ENCODE results near the gene RIF1. TPM values are rescaled to one million over a fixed set of nuclear protein-coding genes. Genes with fewer than 3 reads are reported as not detected.

Gene RIF1
- total RNA-seq, 1 donor from 2014 or later = 26.1 TPM

DNA sequence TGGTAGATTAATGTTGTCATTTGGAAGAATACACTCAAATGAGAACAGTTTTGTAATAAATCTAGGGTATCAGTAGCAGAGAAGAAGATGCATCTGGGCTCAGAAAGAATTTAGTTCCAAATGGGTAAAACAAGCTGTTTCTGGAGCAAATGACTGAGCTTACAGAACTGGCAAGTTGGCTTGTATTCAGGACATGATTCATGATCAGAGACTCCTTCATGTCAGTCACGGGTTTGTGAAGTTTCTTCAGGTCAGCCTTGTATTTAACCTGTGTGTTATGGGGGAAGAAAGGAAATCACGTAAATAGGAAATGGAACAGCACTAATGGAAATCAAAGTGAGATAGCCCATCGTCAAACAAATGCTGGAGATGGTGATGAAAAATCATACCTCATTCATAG lies 109.1 kb downstream of the RIF1 start:
- no peak for DNase-seq (ENCODE audit: low spot score)

DNA sequence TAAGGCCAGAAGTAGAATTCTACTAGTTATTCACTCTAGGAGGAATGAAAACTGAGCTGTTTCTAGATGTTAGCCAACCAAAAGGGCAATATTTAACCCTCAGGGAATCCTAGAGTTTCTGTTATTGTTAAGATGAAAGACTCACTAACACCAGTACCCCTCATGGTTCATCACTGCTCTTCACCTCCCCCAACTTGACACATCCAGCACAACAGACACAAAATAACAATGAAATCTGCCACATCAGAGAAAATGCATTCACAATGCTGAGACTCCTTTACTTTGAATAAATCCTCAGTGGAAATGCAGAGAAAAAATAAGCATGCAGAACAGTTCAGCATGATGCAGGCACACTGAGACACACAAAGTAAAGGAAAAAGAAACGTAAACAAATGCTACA lies 111.3 kb downstream of the RIF1 start:
- DNase-seq (ENCODE audit: low spot score) = no peak

DNA sequence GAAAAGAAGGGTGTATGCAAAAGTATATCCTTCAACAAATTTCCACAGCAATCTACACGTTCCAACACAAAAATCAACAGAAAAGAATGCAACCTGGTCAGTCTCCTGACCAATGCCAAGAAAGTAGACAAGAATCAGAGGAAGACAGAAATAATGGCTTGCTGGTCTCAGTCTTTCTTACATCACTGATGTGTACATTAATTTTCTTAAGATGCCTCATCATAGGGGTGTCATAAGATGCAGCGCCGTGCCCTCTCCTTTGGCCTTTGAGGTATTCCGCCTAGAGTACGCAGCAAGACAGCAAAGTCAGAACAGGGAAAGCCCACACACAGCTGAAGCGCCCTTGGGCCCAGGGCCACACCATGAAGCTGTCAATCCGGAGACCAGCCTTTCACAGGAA lies 112.9 kb downstream of the RIF1 start:
- no peak for DNase-seq (ENCODE audit: low spot score)

DNA sequence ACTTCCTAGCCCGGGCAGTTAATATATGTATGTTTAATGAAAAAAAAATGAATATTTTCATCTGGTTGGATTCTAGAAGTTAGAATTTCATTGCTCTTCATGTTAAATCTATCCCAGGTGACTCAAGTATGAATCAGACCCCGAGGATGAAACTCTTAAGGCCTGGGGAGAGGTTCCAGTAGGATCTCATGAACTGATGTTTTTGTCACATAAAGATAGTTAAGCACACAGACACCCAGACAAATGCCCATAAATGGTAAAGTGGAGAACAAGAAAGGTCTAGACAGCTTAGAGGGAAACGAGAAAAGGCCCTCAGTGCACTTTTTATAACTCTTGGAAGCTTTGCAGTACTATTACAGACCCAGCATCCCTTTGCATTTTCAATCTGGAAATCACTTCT lies 114.1 kb downstream of the RIF1 start:
- DNase-seq (ENCODE audit: low spot score) = no peak

DNA sequence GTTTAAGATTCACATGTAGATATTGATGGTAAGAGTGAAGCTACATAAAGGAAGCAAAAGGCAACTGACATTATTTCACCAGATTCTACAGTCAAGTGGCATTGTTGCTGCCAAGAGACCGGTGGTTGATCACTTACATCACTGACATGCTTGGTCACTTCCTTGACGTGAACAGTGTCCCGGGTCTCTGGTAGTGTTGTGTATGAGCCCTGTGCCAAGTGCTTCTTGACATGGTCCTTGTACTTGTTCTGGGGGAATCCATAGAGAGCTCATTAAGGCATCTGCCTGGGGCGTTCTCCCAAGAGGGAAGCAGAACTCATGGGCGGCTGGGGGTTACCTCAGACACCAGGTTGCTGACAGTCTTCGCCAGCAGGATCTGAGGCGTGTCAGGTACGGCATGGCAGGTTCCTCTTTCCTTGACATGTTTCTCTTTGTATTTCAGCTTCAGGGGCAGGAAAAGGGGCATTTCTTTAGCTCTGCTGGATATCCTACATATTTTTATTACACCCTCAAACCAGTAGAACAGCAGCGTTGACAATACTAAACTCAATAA lies 116.2 kb downstream of the RIF1 start:
- no peak for DNase-seq (ENCODE audit: low spot score)

DNA sequence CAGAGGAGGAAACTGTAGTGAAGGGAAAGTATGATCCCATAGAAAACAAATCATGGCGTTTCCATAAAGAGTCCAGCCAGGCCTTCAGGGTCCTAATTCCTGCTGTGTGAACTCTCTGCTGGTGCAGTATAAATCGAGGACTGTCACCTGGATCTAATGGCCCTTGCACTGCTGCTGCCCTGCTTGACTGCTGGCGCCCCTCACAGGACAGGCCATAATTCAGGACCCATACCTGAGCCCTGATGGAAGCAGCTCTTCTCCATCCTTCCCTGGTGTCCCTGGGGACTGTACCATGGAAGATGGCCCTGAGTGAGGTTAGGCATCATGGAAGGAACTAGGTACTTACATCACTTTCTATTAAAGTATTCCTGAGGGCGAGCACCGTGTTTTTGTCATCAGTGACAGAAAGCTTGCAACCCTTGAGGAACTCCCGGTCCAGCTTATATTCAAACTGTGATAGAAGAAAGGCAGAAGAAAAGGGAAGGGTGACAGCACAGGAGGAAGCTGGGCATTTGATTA lies 116.9 kb downstream of the RIF1 start:
- DNase-seq (ENCODE audit: low spot score) = no peak

Other genes with a start within 250 kb of the RIF1 start
- 8.8 TPM for gene RBM43, start 148.0 kb upstream of the RIF1 start, total RNA-seq
- gene NMI, start 120.2 kb upstream of the RIF1 start, total RNA-seq = 15.9 TPM
- 1.4 TPM for gene TNFAIP6, start 52.3 kb upstream of the RIF1 start, total RNA-seq

Data from mucosa of gallbladder (tissue), 1 donor.